ENCODE measurements around the gene ZBTB21.

Gene ZBTB21

DNA sequence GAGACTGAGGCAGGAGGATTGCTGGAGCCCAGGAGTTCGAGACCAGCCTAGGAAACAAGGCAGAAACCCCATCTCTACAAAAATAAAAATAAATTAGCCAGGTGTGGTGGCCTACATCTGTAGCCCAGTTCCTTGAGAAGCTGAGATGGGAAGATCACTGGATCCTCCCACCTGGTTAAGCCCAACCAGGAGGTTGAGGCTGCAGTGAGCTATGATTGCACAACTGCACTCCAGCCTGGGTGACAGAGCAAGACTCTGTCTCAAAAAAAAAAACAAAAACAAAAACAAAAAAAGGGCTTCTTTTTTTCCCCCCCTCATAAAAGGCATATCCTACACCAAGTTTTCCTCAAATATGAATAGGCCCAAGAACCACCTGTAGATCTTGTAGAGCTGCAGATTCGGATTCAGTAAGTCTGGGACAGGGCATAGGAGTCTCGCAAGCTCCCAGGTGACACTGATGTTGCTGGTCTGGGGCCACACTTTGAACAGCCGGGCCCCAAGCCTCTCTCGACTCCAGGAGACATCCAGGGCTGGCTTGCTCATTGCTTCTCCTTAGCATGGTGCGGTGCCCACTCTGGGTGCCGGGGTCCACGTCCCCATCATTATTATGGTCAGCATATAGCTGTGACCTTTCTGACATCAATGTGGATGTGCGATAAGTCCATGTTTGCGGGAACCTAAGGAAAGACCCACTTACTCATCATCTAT is 38.9 kb upstream of the ZBTB21 start:
- Histone ChIP-seq H3K4me1 (ENCODE audit: insufficient read depth, low read length) (no peaks in the 10 kb centered on the region), H3K27ac (ENCODE audit: low read depth, low read length) (no peak overlapping the region), H3K27me3 (ENCODE audit: control insufficient read depth in 1 of 2, insufficient read depth in 2 of 2, low read length in 2 of 2) (no peaks in the 10 kb centered on the region), H3K4me3 (ENCODE audit: low read depth in 1 of 2, low read length in 2 of 2) (no peak overlapping the region), H3K36me3 (ENCODE audit: insufficient read depth, low read length) (no peaks in the 10 kb centered on the region), H3K9me3 (ENCODE audit: low read length) (no peaks in the 10 kb centered on the region), H3K9ac (ENCODE audit: low read length) (no peak overlapping the region)

DNA sequence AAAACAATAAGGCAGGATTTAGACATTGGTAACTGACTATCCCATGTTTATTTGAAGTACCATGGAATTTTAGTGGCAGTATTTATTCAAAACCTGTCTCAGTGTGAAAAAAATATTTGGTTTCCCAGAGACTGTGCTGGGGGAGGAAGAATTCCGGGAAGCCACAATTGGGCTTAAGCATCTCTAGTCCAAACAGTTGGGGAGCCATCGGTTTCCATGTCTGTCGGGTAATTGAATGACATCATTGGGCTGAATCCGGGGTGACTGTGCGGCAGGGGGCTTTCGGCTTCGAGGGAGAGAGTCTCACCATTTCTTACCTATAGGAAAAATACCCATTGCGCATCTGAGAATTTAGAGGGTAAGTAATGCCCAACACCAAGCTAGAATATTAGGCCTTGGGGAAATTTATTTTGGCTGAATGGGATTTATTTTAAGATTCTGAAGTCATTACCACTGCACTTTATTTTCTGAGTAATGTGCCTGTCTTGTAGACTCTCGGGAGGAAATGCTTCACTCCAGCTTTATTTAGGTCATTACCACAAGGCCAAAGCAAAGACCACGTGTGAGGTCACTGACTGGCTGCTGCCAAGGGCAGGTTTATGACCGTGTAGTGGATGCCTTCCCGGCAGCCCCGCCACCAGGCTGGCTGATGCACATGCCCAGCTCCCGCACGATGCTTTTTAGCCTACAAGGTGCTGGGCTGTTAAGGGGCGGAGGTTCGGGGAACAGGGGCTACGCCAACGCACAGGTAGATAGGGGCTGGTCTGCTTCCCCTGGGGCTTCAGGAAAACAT is 37.9 kb upstream of the ZBTB21 start:
- H3K27ac ChIP-seq (ENCODE audit: low read depth, low read length) = no peak overlapping the region
- H3K27me3 ChIP-seq (ENCODE audit: control insufficient read depth in 1 of 2, insufficient read depth in 2 of 2, low read length in 2 of 2) = no peaks in the 10 kb centered on the region
- no peaks in the 10 kb centered on the region for H3K4me1 ChIP-seq (ENCODE audit: insufficient read depth, low read length)
- H3K4me3 ChIP-seq (ENCODE audit: low read depth in 1 of 2, low read length in 2 of 2) = no peak overlapping the region
- H3K36me3 ChIP-seq (ENCODE audit: insufficient read depth, low read length) = no peaks in the 10 kb centered on the region
- no peak overlapping the region for H3K9ac ChIP-seq (ENCODE audit: low read length)
- H3K9me3 ChIP-seq (ENCODE audit: low read length) = no peaks in the 10 kb centered on the region

DNA sequence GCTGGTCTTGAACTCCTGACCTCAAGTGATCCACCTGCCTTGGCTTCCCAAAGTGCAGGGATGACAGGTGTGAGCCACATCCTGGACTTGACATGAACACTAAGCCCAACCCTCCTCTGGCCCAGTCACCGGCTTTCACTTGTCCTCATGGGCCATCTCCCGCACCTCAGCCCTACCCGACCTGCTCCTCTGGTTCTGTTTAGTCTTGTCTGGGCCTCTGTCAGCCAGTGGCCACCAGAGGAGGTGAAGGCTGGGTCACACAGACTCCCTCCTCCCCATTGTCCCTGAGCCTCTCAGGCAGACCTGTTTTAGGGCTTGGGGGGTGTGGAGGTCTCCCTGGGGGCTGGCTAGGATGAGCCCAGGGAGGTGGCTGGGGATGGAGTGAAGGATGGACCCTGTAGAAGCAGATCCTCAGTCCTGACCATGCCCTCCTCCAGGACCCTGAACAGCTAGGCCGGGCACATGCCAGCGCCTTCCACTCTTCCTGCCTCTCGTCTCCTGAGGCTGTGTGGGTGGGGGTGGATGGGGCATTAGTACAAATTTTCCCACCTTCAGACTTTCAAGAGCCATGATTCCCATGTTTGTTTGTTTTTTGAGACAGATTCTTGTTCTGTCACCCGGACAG is 34.8 kb upstream of the ZBTB21 start:
- Histone ChIP-seq H3K36me3 (ENCODE audit: insufficient read depth, low read length) (no peaks in the 10 kb centered on the region), H3K9ac (ENCODE audit: low read length) (no peak overlapping the region), H3K4me1 (ENCODE audit: insufficient read depth, low read length) (no peaks in the 10 kb centered on the region), H3K4me3 (ENCODE audit: low read depth in 1 of 2, low read length in 2 of 2) (no peak overlapping the region), H3K9me3 (ENCODE audit: low read length) (no peaks in the 10 kb centered on the region), H3K27ac (ENCODE audit: low read depth, low read length) (no peak overlapping the region), H3K27me3 (ENCODE audit: control insufficient read depth in 1 of 2, insufficient read depth in 2 of 2, low read length in 2 of 2) (no peaks in the 10 kb centered on the region)

DNA sequence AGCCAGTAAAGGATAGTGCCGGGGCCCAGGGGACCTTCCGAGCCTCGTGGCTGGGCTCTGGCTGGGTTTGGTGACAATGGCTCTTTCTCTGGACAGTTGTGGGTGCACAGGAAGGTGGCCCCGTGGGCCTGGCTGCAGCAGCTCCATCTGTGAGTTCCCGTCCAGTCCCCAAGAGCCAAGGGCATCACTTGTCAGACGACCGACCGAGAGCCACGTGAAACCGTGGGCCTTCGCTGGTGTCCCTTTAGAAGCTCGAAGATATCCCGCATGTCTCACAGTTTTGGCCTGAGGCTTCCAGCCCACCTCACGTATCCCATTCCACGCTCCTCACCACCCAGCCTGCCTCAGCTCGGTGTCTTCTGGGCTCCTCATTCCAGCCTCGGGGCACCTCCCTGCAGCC is 33.8 kb upstream of the ZBTB21 start:
- Histone ChIP-seq H3K4me1 (ENCODE audit: insufficient read depth, low read length) (no peaks in the 10 kb centered on the region), H3K9me3 (ENCODE audit: low read length) (no peaks in the 10 kb centered on the region), H3K27me3 (ENCODE audit: control insufficient read depth in 1 of 2, insufficient read depth in 2 of 2, low read length in 2 of 2) (no peaks in the 10 kb centered on the region), H3K9ac (ENCODE audit: low read length) (no peak overlapping the region), H3K27ac (ENCODE audit: low read depth, low read length) (no peak overlapping the region), H3K36me3 (ENCODE audit: insufficient read depth, low read length) (no peaks in the 10 kb centered on the region), H3K4me3 (ENCODE audit: low read depth in 1 of 2, low read length in 2 of 2) (no peak overlapping the region)

DNA sequence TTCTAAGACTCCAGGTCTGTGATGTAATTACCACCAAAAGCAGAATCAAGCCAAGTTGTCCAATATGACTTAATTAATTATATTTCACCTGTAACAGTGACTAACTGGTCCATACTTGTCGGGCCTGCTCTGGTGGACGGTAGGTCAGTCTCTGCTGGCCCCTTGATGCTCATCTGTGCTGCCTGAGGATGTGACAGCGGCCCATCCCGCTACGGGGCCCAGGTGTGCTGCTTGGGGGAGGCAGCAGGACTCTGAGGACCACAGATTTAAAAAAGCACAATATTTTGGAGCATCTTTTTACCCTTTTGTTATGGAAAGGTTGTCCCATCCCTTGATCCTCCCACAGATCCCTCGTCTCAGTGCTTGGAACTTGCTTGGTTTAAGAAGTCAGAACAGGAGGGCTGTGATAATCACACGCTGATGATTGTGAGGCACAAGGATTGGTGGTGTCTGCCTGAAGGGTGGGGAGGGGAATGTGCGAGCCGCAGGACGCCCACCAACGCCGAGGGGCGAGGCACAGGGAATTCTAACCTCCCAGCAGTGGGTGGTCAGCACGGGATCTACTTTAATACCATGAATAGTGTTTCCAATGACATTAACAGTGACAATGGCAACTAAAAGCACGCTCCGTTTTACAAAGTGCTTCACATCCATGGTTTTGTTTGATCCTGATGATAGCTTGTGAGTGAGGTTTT is 33.2 kb upstream of the ZBTB21 start:
- H3K36me3 ChIP-seq (ENCODE audit: insufficient read depth, low read length) = no peaks in the 10 kb centered on the region
- H3K27ac ChIP-seq (ENCODE audit: low read depth, low read length) = no peak overlapping the region
- no peaks in the 10 kb centered on the region for H3K27me3 ChIP-seq (ENCODE audit: control insufficient read depth in 1 of 2, insufficient read depth in 2 of 2, low read length in 2 of 2)
- no peaks in the 10 kb centered on the region for H3K9me3 ChIP-seq (ENCODE audit: low read length)
- H3K4me1 ChIP-seq (ENCODE audit: insufficient read depth, low read length) = no peaks in the 10 kb centered on the region
- H3K9ac ChIP-seq (ENCODE audit: low read length) = no peak overlapping the region
- no peak overlapping the region for H3K4me3 ChIP-seq (ENCODE audit: low read depth in 1 of 2, low read length in 2 of 2)

DNA sequence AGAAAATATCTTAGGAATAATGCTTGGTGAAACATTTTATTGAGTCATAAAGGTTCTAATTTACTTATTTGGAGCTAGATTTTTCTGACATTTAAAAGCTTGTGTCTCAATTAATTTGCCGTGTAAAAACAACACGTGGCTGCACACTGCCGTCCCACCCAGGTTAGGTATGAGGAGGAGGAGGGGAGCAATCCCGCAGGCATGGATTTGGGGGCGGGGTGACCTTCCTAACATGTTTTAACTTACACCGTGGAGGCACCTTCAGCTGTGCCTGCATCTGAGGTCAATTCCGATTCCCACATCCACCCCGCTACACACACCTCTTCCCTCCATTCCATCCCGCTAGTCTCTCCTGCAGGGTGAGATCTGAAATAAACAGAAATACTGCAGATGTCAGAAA is 32.5 kb upstream of the ZBTB21 start:
- Histone ChIP-seq H3K9me3 (ENCODE audit: low read length) (no peaks in the 10 kb centered on the region), H3K36me3 (ENCODE audit: insufficient read depth, low read length) (no peaks in the 10 kb centered on the region), H3K27me3 (ENCODE audit: control insufficient read depth in 1 of 2, insufficient read depth in 2 of 2, low read length in 2 of 2) (no peaks in the 10 kb centered on the region), H3K4me3 (ENCODE audit: low read depth in 1 of 2, low read length in 2 of 2) (no peak overlapping the region), H3K4me1 (ENCODE audit: insufficient read depth, low read length) (no peaks in the 10 kb centered on the region), H3K9ac (ENCODE audit: low read length) (no peak overlapping the region), H3K27ac (ENCODE audit: low read depth, low read length) (no peak overlapping the region)

DNA sequence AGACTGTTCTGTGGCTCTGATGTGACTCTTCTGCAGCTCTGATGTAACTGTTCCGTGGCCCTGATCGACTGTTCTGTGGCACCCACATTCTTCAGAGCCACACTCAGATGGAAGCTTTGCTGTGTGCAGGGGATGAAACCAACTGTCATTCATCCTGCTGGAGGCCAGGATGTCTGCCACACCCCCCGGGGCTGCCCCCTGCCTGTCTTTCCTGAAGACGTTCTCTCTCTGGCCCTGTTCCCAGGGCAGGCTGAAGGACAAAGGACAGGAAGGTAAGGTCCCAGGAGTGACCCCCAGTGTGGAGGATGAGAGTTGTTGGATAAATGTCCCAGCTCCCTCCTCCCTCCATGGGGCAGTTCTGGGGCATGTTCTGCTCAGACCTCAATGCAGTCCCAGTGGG is 31.6 kb upstream of the ZBTB21 start:
- no peaks in the 10 kb centered on the region for H3K27me3 ChIP-seq (ENCODE audit: control insufficient read depth in 1 of 2, insufficient read depth in 2 of 2, low read length in 2 of 2)
- no peak overlapping the region for H3K27ac ChIP-seq (ENCODE audit: low read depth, low read length)
- no peaks in the 10 kb centered on the region for H3K4me1 ChIP-seq (ENCODE audit: insufficient read depth, low read length)
- H3K9me3 ChIP-seq (ENCODE audit: low read length) = no peaks in the 10 kb centered on the region
- H3K4me3 ChIP-seq (ENCODE audit: low read depth in 1 of 2, low read length in 2 of 2) = no peak overlapping the region
- H3K36me3 ChIP-seq (ENCODE audit: insufficient read depth, low read length) = no peaks in the 10 kb centered on the region
- H3K9ac ChIP-seq (ENCODE audit: low read length) = no peak overlapping the region

DNA sequence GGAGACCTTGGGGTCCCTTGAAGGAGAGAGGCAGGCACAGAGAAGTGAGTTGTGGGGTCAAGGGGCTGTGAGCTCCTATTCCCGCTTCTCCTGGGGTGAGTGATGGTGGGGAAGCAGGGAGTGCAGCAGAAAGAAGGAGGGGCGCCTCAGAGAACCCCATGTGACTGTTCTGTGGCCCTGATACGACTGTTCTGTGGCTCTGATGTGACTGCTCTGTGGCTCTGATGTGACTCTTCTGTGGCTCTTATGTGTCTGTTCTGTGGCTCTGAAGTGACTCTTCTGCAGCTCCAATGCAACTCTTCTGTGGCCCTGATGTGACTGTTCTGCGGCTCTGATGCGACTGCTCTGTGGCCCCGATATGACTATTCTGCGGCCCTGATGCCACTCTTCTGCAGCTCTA is 31.1 kb upstream of the ZBTB21 start:
- H3K9ac ChIP-seq (ENCODE audit: low read length) = no peak overlapping the region
- no peak overlapping the region for H3K4me3 ChIP-seq (ENCODE audit: low read depth in 1 of 2, low read length in 2 of 2)
- no peaks in the 10 kb centered on the region for H3K36me3 ChIP-seq (ENCODE audit: insufficient read depth, low read length)
- H3K27ac ChIP-seq (ENCODE audit: low read depth, low read length) = no peak overlapping the region
- no peaks in the 10 kb centered on the region for H3K27me3 ChIP-seq (ENCODE audit: control insufficient read depth in 1 of 2, insufficient read depth in 2 of 2, low read length in 2 of 2)
- no peaks in the 10 kb centered on the region for H3K4me1 ChIP-seq (ENCODE audit: insufficient read depth, low read length)
- H3K9me3 ChIP-seq (ENCODE audit: low read length) = no peaks in the 10 kb centered on the region

DNA sequence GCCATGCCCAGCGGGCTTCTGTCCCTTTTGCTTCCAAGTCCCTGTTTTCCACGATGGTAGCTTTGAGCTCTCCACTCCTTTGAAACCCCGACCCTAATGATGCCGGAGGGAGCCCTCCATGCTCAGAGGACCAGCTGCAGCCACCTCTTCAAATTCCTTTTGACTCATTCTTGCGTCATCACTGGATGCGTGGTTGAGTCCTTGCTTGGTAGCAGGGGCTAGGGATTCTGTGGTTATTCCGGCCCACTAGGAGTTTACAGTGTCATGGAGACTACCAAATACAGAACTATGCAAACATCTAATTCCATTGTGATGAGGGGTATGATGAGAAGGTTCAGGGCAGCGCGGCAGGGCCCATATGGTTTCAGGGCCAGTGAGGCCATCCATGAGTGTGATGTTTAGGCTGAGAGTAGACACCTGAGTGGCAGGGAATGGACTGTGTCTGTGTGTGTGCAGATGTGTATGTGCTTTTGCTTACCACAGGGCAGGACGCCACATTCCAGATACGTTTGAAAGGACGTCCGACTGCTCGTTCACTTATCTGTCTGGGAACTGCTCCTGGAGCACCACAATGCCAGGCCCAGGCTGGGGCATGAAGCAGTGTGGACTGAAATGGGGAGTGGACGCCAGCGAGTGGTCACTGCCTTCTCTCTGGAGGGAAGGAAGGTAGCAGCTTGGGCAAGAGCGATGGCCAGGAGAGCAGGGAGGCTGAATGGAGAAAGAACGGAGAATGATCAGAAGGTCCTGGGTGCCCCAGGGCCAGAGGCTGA is 30.4 kb upstream of the ZBTB21 start:
- H3K4me1 ChIP-seq (ENCODE audit: insufficient read depth, low read length) = no peaks in the 10 kb centered on the region
- no peak overlapping the region for H3K27ac ChIP-seq (ENCODE audit: low read depth, low read length)
- H3K9me3 ChIP-seq (ENCODE audit: low read length) = no peaks in the 10 kb centered on the region
- H3K4me3 ChIP-seq (ENCODE audit: low read depth in 1 of 2, low read length in 2 of 2) = no peak overlapping the region
- no peak overlapping the region for H3K9ac ChIP-seq (ENCODE audit: low read length)
- H3K27me3 ChIP-seq (ENCODE audit: control insufficient read depth in 1 of 2, insufficient read depth in 2 of 2, low read length in 2 of 2) = no peaks in the 10 kb centered on the region
- H3K36me3 ChIP-seq (ENCODE audit: insufficient read depth, low read length) = no peaks in the 10 kb centered on the region

DNA sequence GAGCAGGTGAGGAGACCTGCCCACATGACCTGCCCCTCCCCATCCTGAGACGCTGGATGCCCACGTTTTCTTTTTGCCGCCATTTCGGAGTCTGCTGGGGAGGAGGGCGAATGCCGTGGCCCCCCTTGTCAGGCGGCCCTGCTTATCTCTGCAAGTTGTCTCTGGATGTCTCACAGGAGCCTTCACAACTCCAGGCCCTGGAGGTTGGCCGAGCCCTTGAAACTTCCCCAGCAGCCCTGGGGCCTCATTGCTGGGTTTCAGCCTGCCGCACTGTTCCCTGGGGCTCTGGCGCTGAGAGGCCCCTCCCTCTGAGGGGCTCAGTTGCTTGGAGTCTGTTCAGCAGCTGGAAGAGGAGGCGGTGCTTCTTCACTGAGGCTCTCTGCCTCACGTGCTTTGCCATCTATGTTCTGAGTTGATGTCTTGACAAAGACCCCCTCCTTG is 29.8 kb upstream of the ZBTB21 start:
- Histone ChIP-seq H3K9ac (ENCODE audit: low read length) (no peak overlapping the region), H3K27ac (ENCODE audit: low read depth, low read length) (no peak overlapping the region), H3K36me3 (ENCODE audit: insufficient read depth, low read length) (no peaks in the 10 kb centered on the region), H3K27me3 (ENCODE audit: control insufficient read depth in 1 of 2, insufficient read depth in 2 of 2, low read length in 2 of 2) (no peaks in the 10 kb centered on the region), H3K9me3 (ENCODE audit: low read length) (no peaks in the 10 kb centered on the region), H3K4me1 (ENCODE audit: insufficient read depth, low read length) (no peaks in the 10 kb centered on the region), H3K4me3 (ENCODE audit: low read depth in 1 of 2, low read length in 2 of 2) (no peak overlapping the region)

DNA sequence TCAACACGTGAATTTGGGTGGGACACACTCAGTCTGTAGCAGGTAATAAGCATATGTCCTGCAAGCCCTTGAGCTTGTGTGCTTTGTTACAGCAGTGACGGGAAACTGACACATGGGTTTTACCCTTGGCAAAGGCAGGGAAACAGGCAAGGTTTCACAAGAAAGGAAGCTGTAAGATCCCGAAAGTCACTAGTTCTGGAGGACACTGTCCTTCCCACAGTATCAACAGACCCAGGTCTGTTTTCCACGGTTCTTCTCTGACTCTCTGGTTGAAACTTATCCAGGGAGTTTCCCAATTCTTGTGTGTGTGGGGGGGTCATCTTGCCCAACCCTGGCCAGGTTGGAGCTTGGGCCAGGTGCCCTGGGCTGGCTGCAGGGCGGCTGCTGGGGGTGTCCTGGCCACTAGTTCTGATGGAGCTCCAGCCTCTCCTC is 29.3 kb upstream of the ZBTB21 start:
- no peaks in the 10 kb centered on the region for H3K4me1 ChIP-seq (ENCODE audit: insufficient read depth, low read length)
- no peak overlapping the region for H3K4me3 ChIP-seq (ENCODE audit: low read depth in 1 of 2, low read length in 2 of 2)
- H3K9ac ChIP-seq (ENCODE audit: low read length) = no peak overlapping the region
- H3K36me3 ChIP-seq (ENCODE audit: insufficient read depth, low read length) = no peaks in the 10 kb centered on the region
- no peaks in the 10 kb centered on the region for H3K9me3 ChIP-seq (ENCODE audit: low read length)
- no peaks in the 10 kb centered on the region for H3K27me3 ChIP-seq (ENCODE audit: control insufficient read depth in 1 of 2, insufficient read depth in 2 of 2, low read length in 2 of 2)
- no peak overlapping the region for H3K27ac ChIP-seq (ENCODE audit: low read depth, low read length)
